GM18526 (cell line): ENCODE measurements around the gene TMEM8B.

Experiments
- POLR2A ChIP-seq: IDR thresholded peaks from 3 replicates; pipeline ENCODE4 v1.6.1; 2011; ENCODE audit not compliant: insufficient read length; ENCODE audit errors: extremely low read depth

TMEM8B gene

GRCh38 chr9:35798658-35799374 lies 30.2 kb upstream of the TMEM8B start:
- no peak for TF ChIP-seq POLR2A

DNA sequence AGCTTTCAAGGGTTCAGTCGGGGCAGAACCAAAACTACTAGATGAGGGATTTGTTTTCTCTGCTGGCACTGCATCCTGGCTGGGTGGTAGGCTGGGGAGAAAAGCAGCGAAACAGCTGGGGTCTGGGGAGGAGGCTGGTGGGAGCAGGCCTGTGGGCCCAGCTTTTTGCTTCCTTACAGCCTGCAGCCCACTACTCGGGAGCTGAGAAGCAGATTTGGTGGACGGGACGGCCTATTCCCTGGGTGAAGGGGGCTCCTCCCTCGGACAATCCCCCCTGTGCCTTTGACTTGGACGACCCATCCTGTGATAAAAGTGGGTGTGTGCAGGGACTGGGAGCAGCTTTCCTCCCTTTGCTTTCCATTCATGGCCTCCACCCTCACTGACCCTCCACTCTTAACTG lies 28.5 kb upstream of the TMEM8B start:
- no peak for TF ChIP-seq POLR2A

DNA sequence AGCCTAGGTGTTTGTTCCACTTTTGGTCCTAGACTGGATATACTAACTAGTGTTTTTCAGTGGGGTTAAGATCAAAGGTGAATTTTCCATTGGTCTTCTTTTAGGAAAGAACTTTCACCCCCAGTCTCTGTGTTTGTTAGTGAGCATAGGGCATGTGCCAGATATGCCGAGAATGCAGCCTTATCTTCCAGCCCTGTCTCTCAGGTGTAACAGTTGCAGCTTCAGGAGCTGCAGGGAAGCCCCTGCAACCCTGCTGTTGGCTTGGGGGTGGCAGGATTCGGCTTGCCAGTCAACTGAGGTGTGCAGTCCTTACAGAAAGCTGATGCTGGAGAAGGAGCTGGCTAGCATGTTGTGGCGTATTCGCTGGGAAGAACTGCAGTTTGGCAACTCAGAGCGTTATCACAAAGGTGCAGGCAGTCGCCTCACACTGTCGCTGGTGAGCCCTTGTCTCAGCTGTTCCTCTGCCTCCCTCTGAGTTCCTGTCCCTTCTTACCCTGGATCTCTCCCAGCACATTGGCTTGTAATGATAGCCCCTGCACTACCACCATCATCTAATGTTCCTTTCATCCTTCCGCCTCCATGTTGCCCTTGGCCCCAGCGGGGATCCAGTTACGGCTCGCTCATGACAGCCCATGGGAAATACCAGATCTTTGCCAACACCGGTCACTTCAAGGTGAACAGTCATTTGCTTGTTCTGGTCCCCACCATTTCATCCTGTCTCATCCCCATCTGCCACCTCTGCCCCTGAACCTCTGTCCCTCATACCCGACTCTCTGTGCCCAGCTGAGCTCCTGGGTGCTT lies 27.5 kb upstream of the TMEM8B start:
- TF ChIP-seq POLR2A, result no peak

GRCh38 chr9:35806101-35806500 lies 22.9 kb upstream of the TMEM8B start:
- TF ChIP-seq POLR2A, result no peak

- TF ChIP-seq POLR2A, result no peak
Measured at GRCh38 chr9:35808433-35808832, 20.6 kb upstream of the TMEM8B start.

- no peak for TF ChIP-seq POLR2A
Measured at GRCh38 chr9:35810122-35810521, 18.9 kb upstream of the TMEM8B start.

- no peak for TF ChIP-seq POLR2A
Measured at GRCh38 chr9:35811381-35812024, 17.5 kb upstream of the TMEM8B start.

GRCh38 chr9:35812025-35812602 lies 16.9 kb upstream of the TMEM8B start, which contains the start of gene SPAG8:
TSS of gene SPAG8 (minus strand) at chr9:35812262. CDS start at chr9:35812147, 115 bp downstream.
- TF ChIP-seq POLR2A, result peak; percentile 40

- TF ChIP-seq POLR2A, result no peak
Measured at GRCh38 chr9:35813434-35814105, 15.5 kb upstream of the TMEM8B start.

DNA sequence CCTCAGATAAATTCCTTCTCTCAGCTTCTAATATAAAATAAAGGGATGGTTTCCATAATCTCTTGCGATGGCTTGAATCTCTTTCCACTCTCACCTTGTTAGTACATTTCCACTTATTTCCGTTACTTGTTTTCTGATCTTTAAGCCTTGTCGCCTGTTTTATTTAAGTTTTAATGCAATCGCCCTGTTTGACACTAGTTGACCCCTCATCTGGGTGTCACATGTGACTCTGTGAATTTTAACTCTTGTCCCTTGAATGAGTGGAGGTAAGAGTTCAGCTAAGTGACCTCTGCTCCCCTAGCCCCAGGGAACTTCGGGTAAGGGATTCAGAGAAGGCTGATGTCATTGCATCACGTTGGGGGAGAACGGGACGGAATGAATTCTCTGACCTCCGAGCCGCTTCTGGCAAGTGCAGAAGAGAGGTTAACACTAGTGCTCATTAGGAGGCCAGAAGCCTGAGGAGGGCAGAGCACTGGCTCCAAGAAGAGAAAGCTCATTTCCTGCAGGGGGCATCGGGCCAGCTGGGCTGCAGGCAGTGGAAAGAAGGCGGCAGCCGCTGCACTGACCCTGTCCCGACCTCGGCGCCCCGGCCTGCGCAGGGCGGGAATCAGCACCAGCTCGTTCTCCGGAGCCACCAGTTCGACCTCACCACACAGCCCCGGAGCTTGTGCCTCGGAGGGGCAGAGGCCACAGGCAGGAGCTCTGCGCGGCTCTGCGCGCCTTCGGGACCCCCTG lies 14.8 kb upstream of the TMEM8B start:
- TF ChIP-seq POLR2A, result no peak

DNA sequence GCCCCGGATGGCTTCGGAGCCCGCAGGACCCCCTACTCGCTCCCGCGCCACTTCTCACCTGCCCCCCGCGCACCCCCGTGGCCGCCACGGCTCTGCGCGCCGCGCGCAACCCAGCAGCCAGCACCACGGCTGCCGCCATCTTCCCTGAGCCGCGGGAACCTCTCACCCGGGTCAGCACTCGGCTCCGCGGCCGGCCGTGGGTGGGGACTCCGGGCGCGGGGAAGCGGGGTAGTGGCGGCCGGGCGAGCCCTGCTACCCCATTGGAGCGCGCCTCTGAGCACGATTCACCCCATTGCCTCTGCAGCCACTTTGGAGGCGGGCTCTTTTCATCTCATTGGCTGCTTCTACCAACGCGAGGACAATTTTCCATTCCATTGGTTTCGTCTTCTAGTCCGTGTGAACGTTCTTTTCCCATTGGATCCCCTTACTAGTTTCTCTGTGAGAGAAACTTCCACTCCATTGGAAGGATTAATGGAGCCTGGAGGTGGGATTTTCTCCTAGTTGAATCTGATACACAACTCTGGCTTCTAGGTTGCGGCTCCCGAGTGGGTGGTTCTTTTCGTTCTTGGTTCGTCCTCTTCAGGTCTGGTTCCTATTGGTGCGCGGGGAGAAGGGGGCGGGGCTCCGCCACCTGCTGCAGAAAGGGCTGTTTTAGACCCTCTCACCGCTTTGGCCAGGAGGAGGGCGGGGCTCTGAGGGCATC lies 14.0 kb upstream of the TMEM8B start, which contains the start of gene HINT2:
Gene HINT2, minus strand, starts transcription at position 202 of the 703 bp plus-strand sequence. Its CDS starts 63 bp downstream, at position 139.
- TF ChIP-seq POLR2A, result peak; percentile 91

GRCh38 chr9:35816708-35817107 lies 12.3 kb upstream of the TMEM8B start:
- TF ChIP-seq POLR2A, result no peak

GRCh38 chr9:35818341-35818740 lies 10.7 kb upstream of the TMEM8B start:
- no peak for TF ChIP-seq POLR2A

DNA sequence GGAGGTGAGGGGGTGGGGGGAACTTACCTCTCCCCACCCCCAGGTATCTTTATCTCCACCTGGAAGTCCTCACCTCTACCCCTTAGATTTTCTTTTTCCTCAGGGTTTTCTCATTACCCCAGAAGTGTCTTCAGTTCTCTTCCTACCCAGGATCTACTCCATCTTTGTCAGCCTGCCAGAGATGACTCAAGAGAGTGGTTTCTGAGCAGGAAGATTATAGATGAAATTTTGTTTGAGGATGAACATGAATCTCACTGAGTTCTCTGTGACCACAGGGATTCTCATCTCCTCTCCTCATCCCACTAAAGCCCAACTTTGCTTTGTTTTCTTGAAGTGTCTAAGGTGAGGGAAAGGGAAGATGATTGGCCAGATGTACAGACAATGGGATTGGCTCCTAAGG lies 9.0 kb upstream of the TMEM8B start:
- no peak for TF ChIP-seq POLR2A

DNA sequence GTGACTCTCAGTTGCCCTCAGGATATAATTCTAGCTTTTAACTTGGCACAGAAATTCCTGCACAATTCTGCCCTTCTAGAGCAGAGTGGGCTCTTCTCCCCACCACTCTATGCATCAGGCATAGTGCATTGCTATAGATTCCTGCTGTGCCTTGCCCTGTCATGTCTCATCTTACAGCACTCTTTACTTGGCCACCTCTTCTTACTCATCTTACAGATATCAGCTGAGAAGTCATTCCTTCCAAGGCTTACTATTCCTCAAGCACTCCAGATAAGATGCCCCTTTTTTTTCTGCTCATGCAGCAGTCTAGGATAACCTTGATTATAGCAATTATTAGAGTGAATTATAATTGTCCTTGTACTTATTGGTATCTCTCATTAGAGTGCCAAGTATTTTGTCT lies 6.1 kb upstream of the TMEM8B start:
- TF ChIP-seq POLR2A, result no peak
